COLO829 (cell line): ENCODE data around the gene CALML5.

Experiments
- DNase-seq: peaks from one replicate; pipeline ENCODE4 v3.0.0; 2012; ENCODE audit warnings: low spot score

CALML5 gene

GRCh38 chr10:5533098-5533731, 33.8 kb upstream of the CALML5 start:
- no peak for DNase-seq

- DNase-seq = no peak
Measured at GRCh38 chr10:5532618-5533097, 33.3 kb upstream of the CALML5 start.

GRCh38 chr10:5532307-5532605, 32.9 kb upstream of the CALML5 start:
- no peak for DNase-seq

GRCh38 chr10:5531558-5532306, 32.4 kb upstream of the CALML5 start:
- no peak for DNase-seq

GRCh38 chr10:5530846-5531557, 31.6 kb upstream of the CALML5 start:
- DNase-seq = no peak

GRCh38 chr10:5530412-5530806, 31.0 kb upstream of the CALML5 start:
- DNase-seq = no peak

- no peak for DNase-seq
Measured at GRCh38 chr10:5529702-5530411, 30.5 kb upstream of the CALML5 start.

GRCh38 chr10:5528989-5529701, 29.8 kb upstream of the CALML5 start:
- no peak for DNase-seq

- no peak for DNase-seq
Measured at GRCh38 chr10:5527332-5528200, 28.2 kb upstream of the CALML5 start.

- DNase-seq = no peak
Measured at GRCh38 chr10:5526691-5527331, 27.4 kb upstream of the CALML5 start.

- DNase-seq = no peak
Measured at GRCh38 chr10:5525561-5526341, 26.4 kb upstream of the CALML5 start.

GRCh38 chr10:5524641-5525560, 25.5 kb upstream of the CALML5 start, which contains the start of gene CALML3:
CALML3 (plus strand) TSS chr10:5524961; CDS start chr10:5525086, 125 bp downstream.
- DNase-seq = no peak

GRCh38 chr10:5523796-5524574, 24.6 kb upstream of the CALML5 start:
- no peak for DNase-seq

- no peak for DNase-seq
Measured at GRCh38 chr10:5522913-5523560, 23.7 kb upstream of the CALML5 start.

- no peak for DNase-seq
Measured at GRCh38 chr10:5519054-5519453, 19.7 kb upstream of the CALML5 start.

- no peak for DNase-seq
Measured at GRCh38 chr10:5518143-5518542, 18.8 kb upstream of the CALML5 start.

GRCh38 chr10:5517546-5517945, 18.2 kb upstream of the CALML5 start:
- DNase-seq = no peak
